ENCODE data around the gene ELAVL1. TPM values are rescaled to one million over a fixed set of nuclear protein-coding genes. Genes with fewer than 3 reads are reported as not detected.

Gene ELAVL1
- total and polyA plus RNA-seq, 2 donors from 2014 or later = 34.6 to 64.7 TPM

- H3K4me1 ChIP-seq (ENCODE audit: control insufficient read depth in 2 of 3, insufficient read depth in 2 of 3, low read depth in 1 of 3, low read length in 3 of 3) = peaks cover 0 to 53% (median 35%) of the 10 kb centered on the region in 3 donors
- H3K9ac ChIP-seq (ENCODE audit: low read length in 3 of 3) = peak overlapping the region in 1 of 3 donors; percentile 28
- H3K9me3 ChIP-seq (ENCODE audit: control insufficient read depth in 2 of 3, insufficient read depth in 1 of 3, low read length in 3 of 3) = no peaks in the 10 kb centered on the region
- peak in 1 of 5 donors; percentile 48 for DNase-seq
- H3K36me3 ChIP-seq (ENCODE audit: control insufficient read depth in 2 of 3, insufficient read depth in 3 of 3, low read length in 3 of 3) = peaks cover 5 to 54% (median 15%) of the 10 kb centered on the region in 3 donors
- H3K4me3 ChIP-seq (ENCODE audit: low read length in 3 of 3) = no peak overlapping the region
- peak overlapping the region; percentile 69 to 81 for H3K27ac ChIP-seq (ENCODE audit: low read depth in 2 of 2, low read length in 2 of 2)
- H3K27me3 ChIP-seq (ENCODE audit: control insufficient read depth, insufficient read depth, low read length) = no peaks in the 10 kb centered on the region
- no peak for FAIRE-seq
- intact Hi-C loops (cut with DNase I) = no loop called here
- TF ChIP-seq CTCF (IDR thresholded peaks at IDR 0.05; ENCODE audit: borderline replicate concordance, extremely low read depth, insufficient read depth) = no peak
Observed at GRCh38 chr19:7983995-7984837, 21.2 kb downstream of the ELAVL1 start.

- Histone ChIP-seq H3K4me1 (ENCODE audit: control insufficient read depth in 2 of 3, insufficient read depth in 2 of 3, low read depth in 1 of 3, low read length in 3 of 3) (peaks cover 0 to 54% (median 43%) of the 10 kb centered on the region in 3 donors), H3K27me3 (ENCODE audit: control insufficient read depth, insufficient read depth, low read length) (no peaks in the 10 kb centered on the region), H3K36me3 (ENCODE audit: control insufficient read depth in 2 of 3, insufficient read depth in 3 of 3, low read length in 3 of 3) (peaks cover 5 to 46% (median 7%) of the 10 kb centered on the region in 3 donors), H3K9me3 (ENCODE audit: control insufficient read depth in 2 of 3, insufficient read depth in 1 of 3, low read length in 3 of 3) (no peaks in the 10 kb centered on the region), H3K27ac (ENCODE audit: low read depth in 2 of 2, low read length in 2 of 2) (peak overlapping the region; percentile 79 to 81), H3K4me3 (ENCODE audit: low read length in 3 of 3) (no peak overlapping the region), H3K9ac (ENCODE audit: low read length in 3 of 3) (peak overlapping the region in 1 of 3 donors; percentile 28)
- DNase-seq (peak in 1 of 5 donors; percentile 60), FAIRE-seq (no peak)
- intact Hi-C loops (cut with DNase I) = no loop called here
- no peak for TF ChIP-seq CTCF (IDR thresholded peaks at IDR 0.05; ENCODE audit: borderline replicate concordance, extremely low read depth, insufficient read depth)
Observed at GRCh38 chr19:7983286-7983950, 22.0 kb downstream of the ELAVL1 start.

GRCh38 chr19:7982651-7983099, 22.8 kb downstream of the ELAVL1 start:
- FAIRE-seq (no peak), DNase-seq (peak; percentile 56 to 75 (median 66))
- Histone ChIP-seq H3K4me3 (ENCODE audit: low read length in 3 of 3) (no peak overlapping the region), H3K27me3 (ENCODE audit: control insufficient read depth, insufficient read depth, low read length) (no peaks in the 10 kb centered on the region), H3K9ac (ENCODE audit: low read length in 3 of 3) (peak overlapping the region in 1 of 3 donors; percentile 47), H3K36me3 (ENCODE audit: control insufficient read depth in 2 of 3, insufficient read depth in 3 of 3, low read length in 3 of 3) (peaks cover 4 to 38% (median 5%) of the 10 kb centered on the region in 3 donors), H3K27ac (ENCODE audit: low read depth in 2 of 2, low read length in 2 of 2) (peak overlapping the region; percentile 79 to 81), H3K9me3 (ENCODE audit: control insufficient read depth in 2 of 3, insufficient read depth in 1 of 3, low read length in 3 of 3) (no peaks in the 10 kb centered on the region), H3K4me1 (ENCODE audit: control insufficient read depth in 2 of 3, insufficient read depth in 2 of 3, low read depth in 1 of 3, low read length in 3 of 3) (peaks cover 0 to 50% (median 49%) of the 10 kb centered on the region in 3 donors)
- intact Hi-C loops (cut with DNase I) = no loop called here
- TF ChIP-seq CTCF (IDR thresholded peaks at IDR 0.05; ENCODE audit: borderline replicate concordance, extremely low read depth, insufficient read depth) = no peak

Data from kidney (tissue), 14 donors.